Measurements from ENCODE around the gene CCNJ. TPM values are rescaled to one million over a fixed set of nuclear protein-coding genes. Genes with fewer than 3 reads are reported as not detected.
"Not testable (repeated sequence)": the region's sequence is repeated elsewhere in the genome, so short reads cannot be mapped to it uniquely, and the experiment has no call there.

The CCNJ gene
- 22.7 and 26.8 TPM in 2 replicates for total RNA-seq (2014; rRNA removed; shearing (Covaris generic))

- DNase-seq: peak; percentile 97
- Histone ChIP-seq H3K36me3 (replicated peaks; ENCODE audit: control insufficient read depth, insufficient read depth, low read length) (peaks cover 2% of the 10 kb centered on the region), H3K27me3 (ENCODE audit: control insufficient read depth, insufficient read depth, low read length) (peaks cover 8% of the 10 kb centered on the region), H3K4me3 (ENCODE audit: insufficient read depth, low read depth, low read length) (peak within 1 kb of the TSS; percentile 86)
Observed at GRCh38 chr10:96043033-96043892, at the start of gene CCNJ. Gene CCNJ (plus strand): TSS chr10:96043583. CDS start chr10:96044394, 811 bp downstream.

GRCh38 chr10:95994376-95994775 is 49.0 kb upstream of the CCNJ start:
- not testable (repeated sequence) for DNase-seq; H3K4me3 ChIP-seq (ENCODE audit: insufficient read depth, low read depth, low read length); H3K27me3 ChIP-seq (ENCODE audit: control insufficient read depth, insufficient read depth, low read length); H3K36me3 ChIP-seq (replicated peaks; ENCODE audit: control insufficient read depth, insufficient read depth, low read length)

GRCh38 chr10:95998255-95998784 is 45.1 kb upstream of the CCNJ start:
- Histone ChIP-seq H3K4me3 (ENCODE audit: insufficient read depth, low read depth, low read length) (no peak overlapping the region), H3K36me3 (replicated peaks; ENCODE audit: control insufficient read depth, insufficient read depth, low read length) (no peaks in the 10 kb centered on the region)
- no peak for DNase-seq

GRCh38 chr10:96013956-96014355 is 29.4 kb upstream of the CCNJ start:
- Histone ChIP-seq H3K36me3 (replicated peaks; ENCODE audit: control insufficient read depth, insufficient read depth, low read length) (no peaks in the 10 kb centered on the region), H3K27me3 (ENCODE audit: control insufficient read depth, insufficient read depth, low read length) (no peaks in the 10 kb centered on the region), H3K4me3 (ENCODE audit: insufficient read depth, low read depth, low read length) (no peak overlapping the region)
- no peak for DNase-seq

More at GRCh38 chr10:95998255-95998784, 45.1 kb upstream of the CCNJ start:
- H3K27me3 ChIP-seq (ENCODE audit: control insufficient read depth, insufficient read depth, low read length): no peaks in the 10 kb centered on the region

GRCh38 chr10:96014473-96015102 is 28.8 kb upstream of the CCNJ start:
- no peak overlapping the region for H3K4me3 ChIP-seq (ENCODE audit: insufficient read depth, low read depth, low read length)
- no peak for DNase-seq
- no peaks in the 10 kb centered on the region for H3K36me3 ChIP-seq (replicated peaks; ENCODE audit: control insufficient read depth, insufficient read depth, low read length)
- no peaks in the 10 kb centered on the region for H3K27me3 ChIP-seq (ENCODE audit: control insufficient read depth, insufficient read depth, low read length)

GRCh38 chr10:96017191-96017687 is 26.1 kb upstream of the CCNJ start:
- H3K4me3 ChIP-seq (ENCODE audit: insufficient read depth, low read depth, low read length): no peak overlapping the region
- peak; percentile 22 for DNase-seq
- no peaks in the 10 kb centered on the region for H3K27me3 ChIP-seq (ENCODE audit: control insufficient read depth, insufficient read depth, low read length)
- H3K36me3 ChIP-seq (replicated peaks; ENCODE audit: control insufficient read depth, insufficient read depth, low read length): no peaks in the 10 kb centered on the region

- no peaks in the 10 kb centered on the region for H3K36me3 ChIP-seq (replicated peaks; ENCODE audit: control insufficient read depth, insufficient read depth, low read length)
- no peak for DNase-seq
Observed at GRCh38 chr10:96021332-96021731, 22.1 kb upstream of the CCNJ start.

GRCh38 chr10:96022739-96023138 is 20.6 kb upstream of the CCNJ start:
- no peaks in the 10 kb centered on the region for H3K36me3 ChIP-seq (replicated peaks; ENCODE audit: control insufficient read depth, insufficient read depth, low read length)
- DNase-seq: no peak
- H3K27me3 ChIP-seq (ENCODE audit: control insufficient read depth, insufficient read depth, low read length): no peaks in the 10 kb centered on the region
- H3K4me3 ChIP-seq (ENCODE audit: insufficient read depth, low read depth, low read length): no peak overlapping the region

More at GRCh38 chr10:96021332-96021731, 22.1 kb upstream of the CCNJ start:
- Histone ChIP-seq H3K4me3 (ENCODE audit: insufficient read depth, low read depth, low read length) (no peak overlapping the region), H3K27me3 (ENCODE audit: control insufficient read depth, insufficient read depth, low read length) (no peaks in the 10 kb centered on the region)

- H3K36me3 ChIP-seq (replicated peaks; ENCODE audit: control insufficient read depth, insufficient read depth, low read length): no peaks in the 10 kb centered on the region
- H3K4me3 ChIP-seq (ENCODE audit: insufficient read depth, low read depth, low read length): no peak overlapping the region
- H3K27me3 ChIP-seq (ENCODE audit: control insufficient read depth, insufficient read depth, low read length): no peaks in the 10 kb centered on the region
- DNase-seq: no peak
Observed at GRCh38 chr10:96023168-96023567, 20.2 kb upstream of the CCNJ start.

GRCh38 chr10:96025566-96025965 is 17.8 kb upstream of the CCNJ start:
- Histone ChIP-seq H3K27me3 (ENCODE audit: control insufficient read depth, insufficient read depth, low read length) (no peaks in the 10 kb centered on the region), H3K36me3 (replicated peaks; ENCODE audit: control insufficient read depth, insufficient read depth, low read length) (no peaks in the 10 kb centered on the region), H3K4me3 (ENCODE audit: insufficient read depth, low read depth, low read length) (no peak overlapping the region)
- no peak for DNase-seq

GRCh38 chr10:96034625-96035024 is 8.8 kb upstream of the CCNJ start:
- no peak overlapping the region for H3K4me3 ChIP-seq (ENCODE audit: insufficient read depth, low read depth, low read length)
- no peaks in the 10 kb centered on the region for H3K27me3 ChIP-seq (ENCODE audit: control insufficient read depth, insufficient read depth, low read length)
- DNase-seq: no peak
- no peaks in the 10 kb centered on the region for H3K36me3 ChIP-seq (replicated peaks; ENCODE audit: control insufficient read depth, insufficient read depth, low read length)

GRCh38 chr10:96038476-96039387 is 4.7 kb upstream of the CCNJ start:
- no peak for DNase-seq
- no peak overlapping the region for H3K4me3 ChIP-seq (ENCODE audit: insufficient read depth, low read depth, low read length)
- peaks cover 8% of the 10 kb centered on the region for H3K27me3 ChIP-seq (ENCODE audit: control insufficient read depth, insufficient read depth, low read length)

GRCh38 chr10:96041146-96041545 is 2.2 kb upstream of the CCNJ start:
- no peak for DNase-seq
- Histone ChIP-seq H3K36me3 (replicated peaks; ENCODE audit: control insufficient read depth, insufficient read depth, low read length) (no peaks in the 10 kb centered on the region), H3K27me3 (ENCODE audit: control insufficient read depth, insufficient read depth, low read length) (peaks cover 8% of the 10 kb centered on the region), H3K4me3 (ENCODE audit: insufficient read depth, low read depth, low read length) (no peak overlapping the region)

More at GRCh38 chr10:96038476-96039387, 4.7 kb upstream of the CCNJ start:
- H3K36me3 ChIP-seq (replicated peaks; ENCODE audit: control insufficient read depth, insufficient read depth, low read length): no peaks in the 10 kb centered on the region

Data from H7 (cell line).